K562 (cell line): ENCODE results near the gene OMP. TPM values are rescaled to one million over a fixed set of nuclear protein-coding genes. Genes with fewer than 3 reads are reported as not detected.

ENCODE experiments used
- CBFA2T2 ChIP-seq: fragments of 450-650 bp; conservative IDR thresholded peaks from 2 replicates; pipeline ENCODE4 v1.6.1; 2017; ENCODE audit warnings: mild to moderate bottlenecking
- CEBPB ChIP-seq: fragments of 450-650 bp; IDR thresholded peaks from 2 replicates; pipeline ENCODE4 v1.6.1; 2016; ENCODE audit warnings: missing genetic modification characterization, missing compliant biosample characterization
- ETV1 ChIP-seq: fragments of 450-650 bp; conservative IDR thresholded peaks from 2 replicates; pipeline ENCODE4 v1.6.1; 2016; ENCODE audit warnings: missing genetic modification characterization, control low read depth, low read depth, missing compliant biosample characterization
- HLTF ChIP-seq: fragments of 450-650 bp; IDR thresholded peaks from 2 replicates; pipeline ENCODE4 v1.6.1; 2016
- MECOM ChIP-seq: fragments of 250-450 bp; sonication (Bioruptor Pico); IDR thresholded peaks from 2 replicates; pipeline ENCODE4 v1.8.0; 2022; ENCODE audit warnings: inconsistent platforms
- NFXL1 ChIP-seq: fragments of 450-650 bp; formaldehyde crosslinking; IDR thresholded peaks from 2 replicates; pipeline ENCODE4 v1.4.0; 2021; ENCODE audit warnings: mild to moderate bottlenecking
- PHF20 ChIP-seq: fragments of 450-650 bp; IDR thresholded peaks from 2 replicates; pipeline ENCODE4 v1.6.1; 2018; ENCODE audit not compliant: partially characterized antibody
- PHTF2 ChIP-seq: fragments of 250-450 bp; sonication (Bioruptor Pico); IDR thresholded peaks from 2 replicates; pipeline ENCODE4 v1.5.0; 2021; ENCODE audit warnings: mild to moderate bottlenecking
- PML ChIP-seq: IDR thresholded peaks from 2 replicates; pipeline ENCODE4 v1.6.1; 2012; ENCODE audit warnings: low read length, inconsistent platforms
- POLR2H ChIP-seq: IDR thresholded peaks from 2 replicates; pipeline ENCODE4 v1.6.1; 2016; ENCODE audit warnings: missing genetic modification characterization, low read depth, mild to moderate bottlenecking, control low read depth, missing compliant biosample characterization, moderate library complexity
- PTRF ChIP-seq: fragments of 450-650 bp; IDR thresholded peaks from 2 replicates; pipeline ENCODE4 v1.6.1; 2016; ENCODE audit warnings: mild to moderate bottlenecking, missing genetic modification characterization, missing compliant biosample characterization
- RB1 ChIP-seq: fragments of 450-650 bp; IDR thresholded peaks from 2 replicates; pipeline ENCODE4 v1.6.1; 2017; ENCODE audit warnings: low read depth, mild to moderate bottlenecking
- SMAD2 ChIP-seq: fragments of 150-350 bp; IDR thresholded peaks from 2 replicates; pipeline ENCODE4 v1.6.1; 2014; ENCODE audit warnings: low read depth, mild to moderate bottlenecking, low read length
- SRSF7 ChIP-seq: fragments of 200-400 bp; formaldehyde crosslinking; optimal IDR thresholded peaks from 2 replicates; pipeline ENCODE3; 2017; ENCODE audit warnings: mild to moderate bottlenecking, low read depth, low read length
- THRAP3 ChIP-seq: fragments of 450-650 bp; IDR thresholded peaks from 2 replicates; pipeline ENCODE4 v1.6.1; 2016; ENCODE audit warnings: mild to moderate bottlenecking, inconsistent platforms, borderline replicate concordance
- ZFP1 ChIP-seq: fragments of 450-650 bp; formaldehyde crosslinking; IDR thresholded peaks from 2 replicates; pipeline ENCODE4 v1.4.0; 2020; ENCODE audit warnings: mild to moderate bottlenecking, mixed read lengths
- ZNF165 ChIP-seq: fragments of 250-450 bp; sonication (Bioruptor Pico); IDR thresholded peaks from 2 replicates; pipeline ENCODE4 v1.4.0; 2020; ENCODE audit warnings: borderline replicate concordance
- ZNF197 ChIP-seq: fragments of 200-800 bp; sonication (Bioruptor generic); IDR thresholded peaks from 2 replicates; pipeline ENCODE4 v1.6.1; 2016; ENCODE audit warnings: low read depth, missing genetic modification characterization, missing compliant biosample characterization
- ZNF324 ChIP-seq: fragments of 250-450 bp; sonication (Bioruptor Pico); IDR thresholded peaks from 2 replicates; pipeline ENCODE4 v1.4.0; 2020; ENCODE audit warnings: mild to moderate bottlenecking
- polyA plus RNA-seq, 8 experiments: library from polyadenylated mRNA; depleted of rRNA in 4 of 8; stranded (reverse) in 5 of 8; unstranded in 3 of 8; fragments of >200 nt; fragmentation: Nextera tagmentation in 2 of 8; fragmentation: Illumina TruSeq in 1 of 8; extraction: Ambion mirVana in 2 of 8; extraction: Trizol in 1 of 8; gene quantifications; 2 replicates each; pipeline versions ENCODE4 v1.2.1 to v1.2.3, GENCODE V29; 2011 to 2014; ENCODE audit warnings: inconsistent platforms in 1 of 8, missing spikeins in 1 of 8
- total RNA-seq, 7 experiments: library from RNA; depleted of rRNA in 6 of 7; stranded (reverse); fragments of >200 nt in 6 of 7; fragmentation: Illumina TruSeq in 2 of 7; extraction: Trizol in 2 of 7; gene quantifications; 2 replicates each; pipeline versions ENCODE4 v1.2.1 to v1.2.3, GENCODE V29; 2011 to 2021; ENCODE audit warnings: low replicate concordance in 1 of 7
- TF ChIP-seq, protein P1 (sequence below): fragments of 250-450 bp; sonication (Bioruptor Pico); IDR thresholded peaks from 2 replicates; pipeline ENCODE4 v1.5.0; 2020; ENCODE audit warnings: mild to moderate bottlenecking
- TF ChIP-seq, protein P2 (sequence below): fragments of 450-650 bp; conservative IDR thresholded peaks from 2 replicates; pipeline ENCODE4 v1.6.1; 2016; ENCODE audit warnings: missing genetic modification characterization, low read depth, mild to moderate bottlenecking, control low read depth, missing compliant biosample characterization
- TF ChIP-seq, protein P3 (sequence below): sonication (generic); formaldehyde crosslinking; IDR thresholded peaks from 2 replicates; pipeline ENCODE4 v1.8.0; 2023; ENCODE audit warnings: missing genetic modification reagents, mild to moderate bottlenecking, borderline replicate concordance

The OMP gene
- total and polyA plus RNA-seq, 9 of the 15 experiments (the other 6 are each of a cell fraction or from before 2014, with no cell fraction given), result not detected

DNA sequence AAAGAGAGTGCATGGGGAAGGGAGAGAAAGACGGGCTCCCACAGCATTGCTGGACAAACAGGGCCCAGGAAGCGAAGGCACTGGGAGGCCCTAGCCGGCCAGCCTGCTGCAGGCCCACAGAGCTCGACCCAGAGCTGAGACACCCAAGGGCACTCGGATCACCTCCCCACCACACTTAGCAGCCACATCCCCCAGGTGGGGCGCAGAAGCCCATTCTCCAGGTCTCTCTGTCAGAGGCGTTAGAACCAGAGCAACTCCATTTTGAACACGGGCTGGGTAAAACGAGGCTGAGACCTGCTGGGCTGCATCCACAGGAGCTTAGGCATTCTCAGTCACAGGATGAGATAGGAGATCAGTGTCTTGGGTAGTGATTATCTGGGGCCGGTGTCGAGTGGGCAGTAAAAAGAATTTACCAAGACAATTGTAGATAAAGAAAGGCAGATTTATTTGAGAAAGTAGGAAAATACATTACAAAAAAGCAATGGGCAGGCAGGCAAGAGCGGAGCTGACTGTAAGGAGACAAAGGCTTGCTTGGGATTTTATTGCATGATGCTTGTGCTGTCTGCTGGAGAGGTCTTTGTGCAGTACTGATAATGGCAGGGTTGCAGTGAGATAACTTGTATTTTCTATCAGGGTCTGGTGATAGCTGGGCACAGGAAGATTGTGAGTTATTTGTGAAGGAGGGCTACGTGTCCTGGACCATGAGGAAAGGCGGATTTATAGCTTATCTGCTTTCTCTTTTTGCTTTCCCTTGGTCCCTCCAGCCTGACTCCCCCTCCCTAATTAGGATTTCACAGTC, 49.2 kb upstream of the OMP start (continued):
- TF ChIP-seq PTRF (tag), result peak; percentile 81
- TF ChIP-seq THRAP3, result no peak
- peak; percentile 76; the same call in 1 of the 2 replicates for TF ChIP-seq ZNF197 (CRISPR knock-in tag)
- peak; percentile 67 for TF ChIP-seq CBFA2T2
- TF ChIP-seq POLR2H (tag), result no peak
- no peak for TF ChIP-seq HLTF
- peak; percentile 88 for TF ChIP-seq ZFP1
- no peak; the same call in 1 of the 2 replicates for TF ChIP-seq ETV1 (tag)
- TF ChIP-seq, protein P1, sequence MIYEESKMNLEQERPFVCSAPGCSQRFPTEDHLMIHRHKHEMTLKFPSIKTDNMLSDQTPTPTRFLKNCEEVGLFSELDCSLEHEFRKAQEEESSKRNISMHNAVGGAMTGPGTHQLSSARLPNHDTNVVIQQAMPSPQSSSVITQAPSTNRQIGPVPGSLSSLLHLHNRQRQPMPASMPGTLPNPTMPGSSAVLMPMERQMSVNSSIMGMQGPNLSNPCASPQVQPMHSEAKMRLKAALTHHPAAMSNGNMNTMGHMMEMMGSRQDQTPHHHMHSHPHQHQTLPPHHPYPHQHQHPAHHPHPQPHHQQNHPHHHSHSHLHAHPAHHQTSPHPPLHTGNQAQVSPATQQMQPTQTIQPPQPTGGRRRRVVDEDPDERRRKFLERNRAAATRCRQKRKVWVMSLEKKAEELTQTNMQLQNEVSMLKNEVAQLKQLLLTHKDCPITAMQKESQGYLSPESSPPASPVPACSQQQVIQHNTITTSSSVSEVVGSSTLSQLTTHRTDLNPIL, result 0 out of 2 replicates have a peak, but pooled peaks have one; percentile 36
- TF ChIP-seq, protein P2, sequence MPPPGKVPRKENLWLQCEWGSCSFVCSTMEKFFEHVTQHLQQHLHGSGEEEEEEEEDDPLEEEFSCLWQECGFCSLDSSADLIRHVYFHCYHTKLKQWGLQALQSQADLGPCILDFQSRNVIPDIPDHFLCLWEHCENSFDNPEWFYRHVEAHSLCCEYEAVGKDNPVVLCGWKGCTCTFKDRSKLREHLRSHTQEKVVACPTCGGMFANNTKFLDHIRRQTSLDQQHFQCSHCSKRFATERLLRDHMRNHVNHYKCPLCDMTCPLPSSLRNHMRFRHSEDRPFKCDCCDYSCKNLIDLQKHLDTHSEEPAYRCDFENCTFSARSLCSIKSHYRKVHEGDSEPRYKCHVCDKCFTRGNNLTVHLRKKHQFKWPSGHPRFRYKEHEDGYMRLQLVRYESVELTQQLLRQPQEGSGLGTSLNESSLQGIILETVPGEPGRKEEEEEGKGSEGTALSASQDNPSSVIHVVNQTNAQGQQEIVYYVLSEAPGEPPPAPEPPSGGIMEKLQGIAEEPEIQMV (tag), result peak; percentile 71
- no peak for TF ChIP-seq SMAD2
- TF ChIP-seq CEBPB (tag), result no peak
- TF ChIP-seq, protein P3, sequence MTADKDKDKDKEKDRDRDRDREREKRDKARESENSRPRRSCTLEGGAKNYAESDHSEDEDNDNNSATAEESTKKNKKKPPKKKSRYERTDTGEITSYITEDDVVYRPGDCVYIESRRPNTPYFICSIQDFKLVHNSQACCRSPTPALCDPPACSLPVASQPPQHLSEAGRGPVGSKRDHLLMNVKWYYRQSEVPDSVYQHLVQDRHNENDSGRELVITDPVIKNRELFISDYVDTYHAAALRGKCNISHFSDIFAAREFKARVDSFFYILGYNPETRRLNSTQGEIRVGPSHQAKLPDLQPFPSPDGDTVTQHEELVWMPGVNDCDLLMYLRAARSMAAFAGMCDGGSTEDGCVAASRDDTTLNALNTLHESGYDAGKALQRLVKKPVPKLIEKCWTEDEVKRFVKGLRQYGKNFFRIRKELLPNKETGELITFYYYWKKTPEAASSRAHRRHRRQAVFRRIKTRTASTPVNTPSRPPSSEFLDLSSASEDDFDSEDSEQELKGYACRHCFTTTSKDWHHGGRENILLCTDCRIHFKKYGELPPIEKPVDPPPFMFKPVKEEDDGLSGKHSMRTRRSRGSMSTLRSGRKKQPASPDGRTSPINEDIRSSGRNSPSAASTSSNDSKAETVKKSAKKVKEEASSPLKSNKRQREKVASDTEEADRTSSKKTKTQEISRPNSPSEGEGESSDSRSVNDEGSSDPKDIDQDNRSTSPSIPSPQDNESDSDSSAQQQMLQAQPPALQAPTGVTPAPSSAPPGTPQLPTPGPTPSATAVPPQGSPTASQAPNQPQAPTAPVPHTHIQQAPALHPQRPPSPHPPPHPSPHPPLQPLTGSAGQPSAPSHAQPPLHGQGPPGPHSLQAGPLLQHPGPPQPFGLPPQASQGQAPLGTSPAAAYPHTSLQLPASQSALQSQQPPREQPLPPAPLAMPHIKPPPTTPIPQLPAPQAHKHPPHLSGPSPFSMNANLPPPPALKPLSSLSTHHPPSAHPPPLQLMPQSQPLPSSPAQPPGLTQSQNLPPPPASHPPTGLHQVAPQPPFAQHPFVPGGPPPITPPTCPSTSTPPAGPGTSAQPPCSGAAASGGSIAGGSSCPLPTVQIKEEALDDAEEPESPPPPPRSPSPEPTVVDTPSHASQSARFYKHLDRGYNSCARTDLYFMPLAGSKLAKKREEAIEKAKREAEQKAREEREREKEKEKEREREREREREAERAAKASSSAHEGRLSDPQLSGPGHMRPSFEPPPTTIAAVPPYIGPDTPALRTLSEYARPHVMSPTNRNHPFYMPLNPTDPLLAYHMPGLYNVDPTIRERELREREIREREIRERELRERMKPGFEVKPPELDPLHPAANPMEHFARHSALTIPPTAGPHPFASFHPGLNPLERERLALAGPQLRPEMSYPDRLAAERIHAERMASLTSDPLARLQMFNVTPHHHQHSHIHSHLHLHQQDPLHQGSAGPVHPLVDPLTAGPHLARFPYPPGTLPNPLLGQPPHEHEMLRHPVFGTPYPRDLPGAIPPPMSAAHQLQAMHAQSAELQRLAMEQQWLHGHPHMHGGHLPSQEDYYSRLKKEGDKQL (CRISPR knock-in tag), result no peak
- TF ChIP-seq PML, result no peak
- no peak for TF ChIP-seq SRSF7
- TF ChIP-seq ZNF324 (CRISPR knock-in tag), result 0 out of 2 replicates have a peak, but pooled peaks have one; percentile 30
- no peak for TF ChIP-seq RB1
- no peak for TF ChIP-seq PHF20
- TF ChIP-seq PHTF2 (CRISPR knock-in tag), result no peak
- TF ChIP-seq ZNF165 (CRISPR knock-in tag), result peak; percentile 70; the same call in 1 of the 2 replicates
- peak; percentile 54; the same call in 1 of the 2 replicates for TF ChIP-seq NFXL1 (CRISPR knock-in tag)
- peak; percentile 80 for TF ChIP-seq MECOM
